GM12875 (cell line): ENCODE data around the gene FOXK1.
"Not testable (repeated sequence)": the region's sequence is repeated elsewhere in the genome, so short reads cannot be mapped to it uniquely, and the experiment has no call there.

Experiments
- H3K4me3 ChIP-seq: one replicate; pipeline ENCODE4 v1.5.1; 2011; ENCODE audit warnings: low read depth, low read length, control low read depth
- TF ChIP-seq, protein P1 (sequence below): IDR thresholded peaks from 2 replicates; pipeline ENCODE4 v1.5.1; 2011; ENCODE audit warnings: low read depth, mild to moderate bottlenecking, control low read depth, inconsistent platforms, low read length, moderate library complexity, borderline replicate concordance; ENCODE audit not compliant: insufficient read depth

The FOXK1 gene

DNA sequence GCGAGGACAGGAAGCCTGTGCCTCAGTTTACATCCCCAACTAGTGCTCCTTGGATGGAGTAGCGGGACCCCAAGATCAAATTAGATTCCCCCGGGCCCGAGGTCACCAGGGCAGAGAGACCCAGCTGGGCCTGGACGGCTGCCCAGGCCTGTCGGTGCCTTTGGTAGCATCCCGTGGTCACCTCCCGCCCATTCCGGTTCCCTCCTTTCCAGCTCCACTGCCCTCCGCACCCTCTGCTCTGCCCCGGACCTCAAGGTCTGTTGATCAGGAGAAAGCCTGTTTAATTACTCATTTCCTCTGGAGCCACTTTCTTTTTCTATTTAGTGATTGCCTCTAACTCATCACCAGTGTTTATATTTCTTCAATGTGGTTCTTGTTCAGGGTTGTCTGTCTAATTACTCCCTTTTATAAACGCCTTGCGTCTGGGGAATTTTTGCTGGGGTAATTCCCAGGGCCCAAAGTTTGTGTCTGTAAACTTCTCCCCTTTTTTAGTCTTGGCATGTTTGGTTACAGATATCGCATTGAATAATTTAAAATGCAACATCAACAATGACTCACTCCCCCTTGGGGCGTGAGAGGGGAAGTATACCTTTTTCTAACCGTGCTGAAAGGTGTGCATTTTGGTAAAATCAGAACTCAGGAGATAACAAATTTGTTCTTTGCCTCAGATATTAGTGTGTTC is 1.9 kb downstream of the FOXK1 start:
- peak overlapping the region; percentile 89 for H3K4me3 ChIP-seq
- TF ChIP-seq, protein P1, sequence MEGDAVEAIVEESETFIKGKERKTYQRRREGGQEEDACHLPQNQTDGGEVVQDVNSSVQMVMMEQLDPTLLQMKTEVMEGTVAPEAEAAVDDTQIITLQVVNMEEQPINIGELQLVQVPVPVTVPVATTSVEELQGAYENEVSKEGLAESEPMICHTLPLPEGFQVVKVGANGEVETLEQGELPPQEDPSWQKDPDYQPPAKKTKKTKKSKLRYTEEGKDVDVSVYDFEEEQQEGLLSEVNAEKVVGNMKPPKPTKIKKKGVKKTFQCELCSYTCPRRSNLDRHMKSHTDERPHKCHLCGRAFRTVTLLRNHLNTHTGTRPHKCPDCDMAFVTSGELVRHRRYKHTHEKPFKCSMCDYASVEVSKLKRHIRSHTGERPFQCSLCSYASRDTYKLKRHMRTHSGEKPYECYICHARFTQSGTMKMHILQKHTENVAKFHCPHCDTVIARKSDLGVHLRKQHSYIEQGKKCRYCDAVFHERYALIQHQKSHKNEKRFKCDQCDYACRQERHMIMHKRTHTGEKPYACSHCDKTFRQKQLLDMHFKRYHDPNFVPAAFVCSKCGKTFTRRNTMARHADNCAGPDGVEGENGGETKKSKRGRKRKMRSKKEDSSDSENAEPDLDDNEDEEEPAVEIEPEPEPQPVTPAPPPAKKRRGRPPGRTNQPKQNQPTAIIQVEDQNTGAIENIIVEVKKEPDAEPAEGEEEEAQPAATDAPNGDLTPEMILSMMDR, result peak; percentile 36; the same call in 1 of the 2 replicates

GRCh38 chr7:4684846-4685245 is 2.8 kb downstream of the FOXK1 start:
- TF ChIP-seq, protein P1, result no peak
- H3K4me3 ChIP-seq, result no peak overlapping the region

DNA sequence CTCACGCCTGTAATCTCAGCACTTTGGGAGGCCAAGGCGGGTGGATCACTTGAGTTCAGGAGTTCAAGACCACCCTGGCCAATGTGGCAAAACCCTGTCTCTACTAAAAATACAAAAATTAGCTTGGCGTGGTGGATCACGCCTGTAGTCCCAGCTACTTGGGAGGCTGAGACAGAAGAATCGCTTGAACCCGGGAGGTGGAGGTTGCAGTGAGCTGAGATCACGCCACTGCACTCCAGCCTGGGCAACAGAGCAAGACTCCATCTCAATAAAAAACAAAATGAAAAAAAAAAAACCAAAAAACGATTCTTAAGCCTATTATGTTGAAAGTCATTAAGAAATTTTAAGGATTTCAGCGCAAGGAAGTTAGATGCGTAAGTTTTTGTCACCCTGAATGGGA is 3.6 kb downstream of the FOXK1 start:
- H3K4me3 ChIP-seq, result not testable (repeated sequence)

- no peak overlapping the region for H3K4me3 ChIP-seq
- TF ChIP-seq, protein P1, result no peak
These were observed 5.9 kb downstream of the FOXK1 start for GRCh38 chr7:4687956-4688355.

- TF ChIP-seq, protein P1, result no peak
- peak overlapping the region; percentile 10 for H3K4me3 ChIP-seq
These were observed 7.1 kb downstream of the FOXK1 start for GRCh38 chr7:4689151-4689550.

DNA sequence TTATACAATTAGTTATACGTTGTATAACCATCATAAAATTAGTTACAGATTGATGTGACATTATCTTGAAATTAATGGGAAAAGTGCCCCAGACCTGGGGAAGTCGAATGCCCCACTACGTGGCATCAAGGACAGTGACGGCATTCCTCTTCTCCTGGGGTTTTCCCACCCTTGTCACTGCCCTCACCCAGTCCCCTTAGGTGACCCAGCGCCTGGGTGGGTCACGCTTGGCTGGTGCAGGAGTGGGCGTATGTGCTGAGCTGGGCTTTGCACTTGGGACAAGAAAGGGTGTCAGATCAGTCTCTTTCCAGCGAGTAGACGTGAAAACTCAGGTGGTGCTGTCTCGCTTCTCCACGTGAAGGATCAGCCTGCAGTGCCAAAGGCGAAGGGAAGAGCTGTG is 7.6 kb downstream of the FOXK1 start:
- H3K4me3 ChIP-seq, result no peak overlapping the region
- TF ChIP-seq, protein P1, result no peak

- no peak overlapping the region for H3K4me3 ChIP-seq
- TF ChIP-seq, protein P1, result no peak
These were observed 9.1 kb downstream of the FOXK1 start for GRCh38 chr7:4690953-4691856.
